Measurements from ENCODE around the gene ANKRD42.
"Not testable (repeated sequence)": the region's sequence is repeated elsewhere in the genome, so short reads cannot be mapped to it uniquely, and the experiment has no call there.

Gene ANKRD42

DNA sequence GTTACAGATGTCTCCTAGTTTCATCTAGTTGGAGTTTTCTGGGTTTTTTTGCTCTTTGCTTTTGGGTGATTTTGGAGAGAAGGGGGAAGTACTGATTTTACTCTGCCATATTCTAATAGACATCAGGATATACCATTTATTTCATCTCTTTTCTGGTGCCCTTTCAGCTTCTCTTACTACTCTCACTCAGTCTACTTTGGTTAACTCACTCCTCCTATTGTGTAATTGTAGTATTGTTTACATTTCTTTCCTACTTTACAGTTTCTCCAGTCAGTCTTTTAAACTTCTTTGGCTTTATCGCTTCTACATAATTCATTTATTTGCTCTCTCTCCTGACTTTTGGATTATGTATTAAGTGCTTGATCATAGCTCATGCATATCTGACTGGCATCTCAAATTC, 6.5 kb downstream of the ANKRD42 start:
- Histone ChIP-seq H2AFZ (ENCODE audit: low read length, unreplicated experiment) (no peak overlapping the region), H3K79me2 (ENCODE audit: control insufficient read depth, insufficient read depth, low read length, unreplicated experiment) (peaks cover 21% of the 10 kb centered on the region), H3K4me1 (ENCODE audit: control insufficient read depth, insufficient read depth, low read length, unreplicated experiment) (peaks cover 27% of the 10 kb centered on the region), H3K27ac (ENCODE audit: low read depth, low read length) (no peak overlapping the region), H3K4me3 (ENCODE audit: low read depth, low read length) (no peak overlapping the region), H3K36me3 (ENCODE audit: insufficient read depth, low read length) (peaks cover 10% of the 10 kb centered on the region; the same call in 1 of the 2 replicates), H3K27me3 (ENCODE audit: insufficient read depth, low read length) (no peaks in the 10 kb centered on the region)

DNA sequence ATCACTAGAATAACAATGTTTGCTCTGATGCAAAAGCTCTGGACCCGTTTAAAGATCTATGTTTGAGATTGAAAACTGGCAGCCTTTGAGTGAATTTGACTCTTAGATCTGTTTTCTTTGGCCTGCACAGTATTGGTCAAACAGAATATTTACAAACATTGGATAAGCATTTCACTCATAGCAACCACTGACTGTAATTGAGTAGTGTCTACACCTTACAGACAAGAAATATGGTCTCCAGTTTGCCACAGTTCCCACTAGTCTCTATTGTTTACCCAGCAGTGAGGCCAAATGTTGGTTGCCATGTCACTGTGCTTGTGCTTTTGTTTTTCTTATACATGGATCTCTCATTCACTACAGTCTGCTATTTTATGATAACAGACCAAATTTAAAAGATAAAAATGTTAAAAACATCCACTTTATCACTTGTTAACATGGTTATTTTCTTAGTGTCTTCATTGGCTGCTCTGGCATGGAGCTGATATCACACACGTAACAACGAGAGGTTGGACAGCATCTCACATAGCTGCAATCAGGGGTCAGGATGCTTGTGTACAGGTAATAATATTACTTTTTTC, 12.2 kb downstream of the ANKRD42 start:
- Histone ChIP-seq H3K36me3 (ENCODE audit: insufficient read depth, low read length) (peaks cover 7% of the 10 kb centered on the region; the same call in 1 of the 2 replicates), H2AFZ (ENCODE audit: low read length, unreplicated experiment) (no peak overlapping the region), H3K27me3 (ENCODE audit: insufficient read depth, low read length) (no peaks in the 10 kb centered on the region)

DNA sequence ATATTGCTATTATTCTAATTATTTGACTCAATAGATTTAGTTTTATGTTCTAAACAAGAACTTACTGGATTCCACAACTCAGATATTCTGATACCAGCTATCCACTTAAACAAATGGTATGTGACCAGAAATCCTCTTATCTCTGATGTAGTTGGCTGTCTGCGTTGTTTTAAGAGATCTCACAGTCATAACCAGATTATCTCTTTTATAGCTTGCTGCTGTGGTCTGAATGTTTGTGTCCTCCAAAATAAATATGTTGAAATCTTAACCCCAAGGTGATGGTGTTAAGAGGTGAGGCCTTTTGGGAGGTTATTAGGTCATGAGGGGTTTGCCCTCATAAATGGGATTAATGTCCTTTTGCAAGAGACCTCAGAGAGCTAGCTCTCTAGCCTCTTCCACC, 12.7 kb downstream of the ANKRD42 start:
- Histone ChIP-seq H3K36me3 (ENCODE audit: insufficient read depth, low read length) (peaks cover 7% of the 10 kb centered on the region; the same call in 1 of the 2 replicates), H3K27me3 (ENCODE audit: insufficient read depth, low read length) (no peaks in the 10 kb centered on the region), H3K79me2 (ENCODE audit: control insufficient read depth, insufficient read depth, low read length, unreplicated experiment) (no peaks in the 10 kb centered on the region), H3K27ac (ENCODE audit: low read depth, low read length) (no peak overlapping the region), H3K4me1 (ENCODE audit: control insufficient read depth, insufficient read depth, low read length, unreplicated experiment) (no peaks in the 10 kb centered on the region), H3K4me3 (ENCODE audit: low read depth, low read length) (no peak overlapping the region), H2AFZ (ENCODE audit: low read length, unreplicated experiment) (no peak overlapping the region)

More for the DNA sequence above, 12.2 kb downstream of the ANKRD42 start:
- H3K4me3 ChIP-seq (ENCODE audit: low read depth, low read length): no peak overlapping the region
- H3K4me1 ChIP-seq (ENCODE audit: control insufficient read depth, insufficient read depth, low read length, unreplicated experiment): no peaks in the 10 kb centered on the region
- H3K27ac ChIP-seq (ENCODE audit: low read depth, low read length): no peak overlapping the region
- H3K79me2 ChIP-seq (ENCODE audit: control insufficient read depth, insufficient read depth, low read length, unreplicated experiment): no peaks in the 10 kb centered on the region

DNA sequence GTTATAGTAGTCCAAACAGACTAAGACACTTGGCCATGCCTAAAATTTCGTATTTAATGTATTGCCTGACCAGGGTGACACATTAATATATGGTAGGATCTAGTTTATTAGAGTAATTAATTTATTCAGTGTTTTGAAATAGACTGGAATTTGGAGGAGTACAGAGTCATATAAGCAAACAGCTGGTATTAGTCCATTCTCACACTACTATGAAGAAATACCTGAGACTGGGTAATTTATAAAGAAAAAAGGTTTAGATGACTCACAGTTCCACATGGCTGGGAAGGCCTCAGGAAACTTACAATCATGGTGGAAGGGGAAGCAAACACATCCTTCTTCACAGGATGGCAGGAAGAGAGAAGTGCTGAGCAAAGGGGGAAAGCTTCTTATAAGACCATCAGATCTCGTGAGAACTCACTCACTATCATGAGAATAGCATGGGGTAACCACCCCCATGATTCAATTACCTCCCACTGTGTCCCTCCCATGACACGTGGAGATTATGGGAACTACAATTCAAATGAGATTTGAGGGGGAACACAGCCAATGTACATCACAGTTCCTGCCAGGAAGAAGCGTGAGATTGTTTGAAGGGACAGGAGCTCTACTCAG, 13.4 kb downstream of the ANKRD42 start:
- not testable (repeated sequence) for H3K79me2 ChIP-seq (ENCODE audit: control insufficient read depth, insufficient read depth, low read length, unreplicated experiment); H3K36me3 ChIP-seq (ENCODE audit: insufficient read depth, low read length); H2AFZ ChIP-seq (ENCODE audit: low read length, unreplicated experiment); H3K27ac ChIP-seq (ENCODE audit: low read depth, low read length); H3K4me1 ChIP-seq (ENCODE audit: control insufficient read depth, insufficient read depth, low read length, unreplicated experiment); H3K27me3 ChIP-seq (ENCODE audit: insufficient read depth, low read length); H3K4me3 ChIP-seq (ENCODE audit: low read depth, low read length)

DNA sequence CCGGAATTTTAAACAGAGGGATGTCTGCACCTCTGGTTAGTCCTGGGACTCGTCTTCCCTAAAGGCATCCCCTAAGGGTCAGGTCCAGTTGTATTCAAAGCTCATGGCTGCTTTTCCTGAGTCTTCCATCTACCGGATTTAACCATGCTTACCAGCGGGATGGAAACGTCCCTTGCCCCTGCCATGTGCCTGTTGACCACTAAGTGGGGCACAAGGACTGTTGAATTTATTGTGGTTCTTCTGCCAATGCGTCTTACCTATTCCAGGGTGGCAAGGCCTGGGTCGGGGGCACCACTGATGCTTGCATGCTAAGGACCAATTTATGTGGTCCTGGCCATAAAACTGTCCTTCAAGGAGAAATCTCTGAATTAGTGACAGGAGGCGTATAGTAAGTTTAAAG, 25.6 kb downstream of the ANKRD42 start:
- no peaks in the 10 kb centered on the region for H3K36me3 ChIP-seq (ENCODE audit: insufficient read depth, low read length)
- H3K79me2 ChIP-seq (ENCODE audit: control insufficient read depth, insufficient read depth, low read length, unreplicated experiment): no peaks in the 10 kb centered on the region
- no peaks in the 10 kb centered on the region for H3K4me1 ChIP-seq (ENCODE audit: control insufficient read depth, insufficient read depth, low read length, unreplicated experiment)
- H2AFZ ChIP-seq (ENCODE audit: low read length, unreplicated experiment): no peak overlapping the region
- H3K4me3 ChIP-seq (ENCODE audit: low read depth, low read length): no peak overlapping the region
- no peak overlapping the region for H3K27ac ChIP-seq (ENCODE audit: low read depth, low read length)
- no peaks in the 10 kb centered on the region for H3K27me3 ChIP-seq (ENCODE audit: insufficient read depth, low read length)

DNA sequence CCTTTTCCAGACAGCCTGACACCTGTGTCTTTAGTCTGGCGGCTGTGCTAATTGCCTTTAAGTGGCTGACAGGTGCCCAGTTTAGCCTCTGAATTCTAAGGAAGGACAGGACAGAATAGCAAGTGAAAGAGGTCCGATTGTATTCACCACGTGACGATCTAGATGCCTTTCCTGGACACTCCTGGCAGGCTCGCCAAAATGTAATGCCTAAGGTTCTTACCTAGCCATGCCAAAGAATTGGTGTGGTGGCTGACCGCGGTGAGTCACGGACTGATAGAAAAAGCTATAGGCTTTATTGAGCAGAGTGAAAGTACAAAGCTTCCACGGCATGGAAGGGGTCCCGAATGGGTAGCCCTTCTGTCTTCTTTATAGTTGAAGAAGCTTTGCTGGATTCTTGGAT, 26.7 kb downstream of the ANKRD42 start:
- Histone ChIP-seq H2AFZ (ENCODE audit: low read length, unreplicated experiment) (no peak overlapping the region), H3K27ac (ENCODE audit: low read depth, low read length) (no peak overlapping the region), H3K4me3 (ENCODE audit: low read depth, low read length) (no peak overlapping the region), H3K36me3 (ENCODE audit: insufficient read depth, low read length) (no peaks in the 10 kb centered on the region), H3K4me1 (ENCODE audit: control insufficient read depth, insufficient read depth, low read length, unreplicated experiment) (no peaks in the 10 kb centered on the region), H3K79me2 (ENCODE audit: control insufficient read depth, insufficient read depth, low read length, unreplicated experiment) (no peaks in the 10 kb centered on the region), H3K27me3 (ENCODE audit: insufficient read depth, low read length) (no peaks in the 10 kb centered on the region)

DNA sequence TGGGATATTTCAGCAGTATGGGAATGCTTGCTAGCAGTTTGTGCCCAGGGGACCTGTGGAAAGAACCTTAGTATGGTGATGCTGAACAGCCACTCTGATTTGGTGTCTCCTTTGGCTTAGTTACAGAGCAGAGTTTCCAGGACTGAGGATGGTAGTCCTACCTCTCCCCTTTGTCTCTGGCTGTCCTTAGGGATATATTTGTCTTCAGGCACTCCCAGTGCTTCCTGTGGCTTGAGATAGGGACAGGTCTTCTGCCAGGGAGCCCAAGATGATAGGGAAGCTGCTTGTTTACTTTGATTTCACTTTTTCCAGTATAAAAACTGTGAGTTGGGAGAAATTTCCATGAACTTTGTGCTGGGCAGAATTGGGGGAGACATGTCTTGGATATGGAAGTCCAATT, 28.2 kb downstream of the ANKRD42 start:
- no peak overlapping the region for H3K27ac ChIP-seq (ENCODE audit: low read depth, low read length)

DNA sequence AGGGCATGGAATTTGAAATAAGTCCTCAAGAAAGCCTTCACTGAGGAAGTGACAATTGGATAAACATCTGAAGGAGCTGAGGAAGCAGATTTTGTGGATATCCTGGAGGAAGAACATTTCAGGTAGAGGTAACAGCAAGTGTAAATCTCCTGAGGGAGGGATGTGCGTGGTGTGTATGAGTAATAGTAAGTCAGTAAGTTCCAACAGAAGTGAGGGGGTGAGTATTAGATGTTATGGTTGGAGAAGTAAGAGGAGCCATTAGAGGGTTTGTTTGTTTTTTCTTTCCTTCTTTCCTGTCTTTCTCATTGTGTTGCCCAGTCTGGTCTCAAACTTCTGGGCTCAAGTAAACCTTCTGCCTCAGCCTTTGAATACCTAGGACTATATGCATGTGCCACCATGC, 29.0 kb downstream of the ANKRD42 start:
- no peaks in the 10 kb centered on the region for H3K79me2 ChIP-seq (ENCODE audit: control insufficient read depth, insufficient read depth, low read length, unreplicated experiment)
- H3K4me1 ChIP-seq (ENCODE audit: control insufficient read depth, insufficient read depth, low read length, unreplicated experiment): no peaks in the 10 kb centered on the region
- no peaks in the 10 kb centered on the region for H3K36me3 ChIP-seq (ENCODE audit: insufficient read depth, low read length)
- no peak overlapping the region for H3K27ac ChIP-seq (ENCODE audit: low read depth, low read length)
- no peaks in the 10 kb centered on the region for H3K27me3 ChIP-seq (ENCODE audit: insufficient read depth, low read length)
- H2AFZ ChIP-seq (ENCODE audit: low read length, unreplicated experiment): no peak overlapping the region
- H3K4me3 ChIP-seq (ENCODE audit: low read depth, low read length): no peak overlapping the region

More for the DNA sequence above, 28.2 kb downstream of the ANKRD42 start:
- Histone ChIP-seq H3K4me3 (ENCODE audit: low read depth, low read length) (no peak overlapping the region), H2AFZ (ENCODE audit: low read length, unreplicated experiment) (no peak overlapping the region), H3K4me1 (ENCODE audit: control insufficient read depth, insufficient read depth, low read length, unreplicated experiment) (no peaks in the 10 kb centered on the region), H3K27me3 (ENCODE audit: insufficient read depth, low read length) (no peaks in the 10 kb centered on the region), H3K36me3 (ENCODE audit: insufficient read depth, low read length) (no peaks in the 10 kb centered on the region), H3K79me2 (ENCODE audit: control insufficient read depth, insufficient read depth, low read length, unreplicated experiment) (no peaks in the 10 kb centered on the region)

DNA sequence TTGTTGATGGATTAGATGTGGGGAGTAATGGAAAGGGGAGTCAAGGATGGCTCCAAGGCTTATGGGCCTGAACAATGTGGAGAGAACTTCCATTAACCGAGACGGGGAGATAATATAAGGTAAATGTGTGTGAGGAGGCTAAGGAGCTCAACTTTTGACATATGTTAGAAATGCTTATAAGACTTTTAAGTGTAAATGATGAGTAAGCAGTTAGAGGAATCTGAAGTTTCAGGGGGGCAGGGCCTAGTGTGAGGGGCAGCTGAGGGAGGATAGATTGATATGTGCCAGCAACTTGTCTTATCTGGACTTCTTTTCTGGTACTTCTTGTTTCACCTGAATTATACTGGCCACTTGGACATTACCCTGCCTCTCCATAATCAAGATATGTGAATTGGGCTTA, 29.9 kb downstream of the ANKRD42 start:
- no peak overlapping the region for H2AFZ ChIP-seq (ENCODE audit: low read length, unreplicated experiment)
- no peaks in the 10 kb centered on the region for H3K4me1 ChIP-seq (ENCODE audit: control insufficient read depth, insufficient read depth, low read length, unreplicated experiment)
- no peaks in the 10 kb centered on the region for H3K79me2 ChIP-seq (ENCODE audit: control insufficient read depth, insufficient read depth, low read length, unreplicated experiment)
- no peaks in the 10 kb centered on the region for H3K36me3 ChIP-seq (ENCODE audit: insufficient read depth, low read length)
- no peaks in the 10 kb centered on the region for H3K27me3 ChIP-seq (ENCODE audit: insufficient read depth, low read length)
- no peak overlapping the region for H3K27ac ChIP-seq (ENCODE audit: low read depth, low read length)
- H3K4me3 ChIP-seq (ENCODE audit: low read depth, low read length): no peak overlapping the region

DNA sequence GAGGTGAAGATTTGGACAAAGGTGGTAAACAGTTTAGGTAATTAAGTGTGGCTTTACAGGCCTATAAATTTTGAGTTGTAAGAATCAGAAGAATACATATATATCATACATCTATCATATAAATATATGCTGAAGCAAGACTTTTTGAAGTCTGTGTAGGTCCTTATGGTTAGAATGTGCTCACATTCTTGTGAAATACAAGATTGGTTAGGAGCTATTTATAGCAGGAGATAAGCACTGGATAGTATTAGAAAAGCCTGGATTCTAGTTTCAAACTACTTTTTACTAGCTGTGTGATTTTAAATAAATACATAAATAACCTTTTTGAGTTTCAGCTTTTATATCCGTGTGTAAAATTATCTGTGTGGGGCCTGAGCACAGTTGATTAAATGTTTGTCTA, 42.3 kb downstream of the ANKRD42 start:
- H3K27ac ChIP-seq (ENCODE audit: low read depth, low read length): no peak overlapping the region
- no peaks in the 10 kb centered on the region for H3K27me3 ChIP-seq (ENCODE audit: insufficient read depth, low read length)
- no peaks in the 10 kb centered on the region for H3K4me1 ChIP-seq (ENCODE audit: control insufficient read depth, insufficient read depth, low read length, unreplicated experiment)
- H2AFZ ChIP-seq (ENCODE audit: low read length, unreplicated experiment): no peak overlapping the region
- H3K79me2 ChIP-seq (ENCODE audit: control insufficient read depth, insufficient read depth, low read length, unreplicated experiment): no peaks in the 10 kb centered on the region
- H3K4me3 ChIP-seq (ENCODE audit: low read depth, low read length): no peak overlapping the region
- H3K36me3 ChIP-seq (ENCODE audit: insufficient read depth, low read length): no peaks in the 10 kb centered on the region

DNA sequence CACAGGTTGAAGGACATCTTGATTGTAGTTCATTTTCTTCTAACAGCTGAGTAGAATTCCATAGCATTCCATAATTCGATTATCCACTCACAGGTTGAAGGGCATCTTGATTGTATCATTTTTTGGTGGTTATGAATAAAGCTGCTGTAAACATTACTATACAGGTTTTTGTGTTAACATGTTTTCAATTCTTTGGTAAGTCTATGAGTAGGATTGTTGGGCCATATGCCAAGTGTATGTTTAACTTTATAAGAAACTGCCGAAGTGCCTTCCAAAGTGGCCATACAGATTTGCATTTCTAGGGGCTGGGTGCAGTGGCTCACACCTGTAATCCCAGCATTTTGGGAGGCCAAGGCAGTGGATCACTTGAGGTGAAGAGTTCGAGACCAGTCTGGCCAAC, 44.6 kb downstream of the ANKRD42 start:
- Histone ChIP-seq H3K4me3 (ENCODE audit: low read depth, low read length) (no peak overlapping the region), H3K79me2 (ENCODE audit: control insufficient read depth, insufficient read depth, low read length, unreplicated experiment) (no peaks in the 10 kb centered on the region), H3K36me3 (ENCODE audit: insufficient read depth, low read length) (no peaks in the 10 kb centered on the region), H3K27ac (ENCODE audit: low read depth, low read length) (no peak overlapping the region), H2AFZ (ENCODE audit: low read length, unreplicated experiment) (no peak overlapping the region), H3K4me1 (ENCODE audit: control insufficient read depth, insufficient read depth, low read length, unreplicated experiment) (no peaks in the 10 kb centered on the region), H3K27me3 (ENCODE audit: insufficient read depth, low read length) (no peaks in the 10 kb centered on the region)
